ENCODE data around the gene VEGFB. TPM values are rescaled to one million over a fixed set of nuclear protein-coding genes. Genes with fewer than 3 reads are reported as not detected.

The VEGFB gene
- total RNA-seq, 1 experiment from 2014 or later, result 61.7 TPM

GRCh38 chr11:64284962-64285884 is 50.8 kb downstream of the VEGFB start, which contains the start of gene GPR137:
GPR137 (plus strand) TSS chr11:64285848; CDS start chr11:64286525, 677 bp downstream.
- DNase-seq, result peak; percentile 83 to 90
- Mint-ChIP-seq H3K4me1 (ENCODE audit: low read depth, unreplicated experiment) (peaks cover 14% of the 10 kb centered on the region), H3K9me3 (ENCODE audit: unreplicated experiment) (no peaks in the 10 kb centered on the region), H3K27me3 (ENCODE audit: insufficient read depth, unreplicated experiment) (no peaks in the 10 kb centered on the region), H3K27ac (ENCODE audit: unreplicated experiment) (peak within 1 kb of the TSS; percentile 91), H3K36me3 (ENCODE audit: insufficient read depth, unreplicated experiment) (peaks cover 17% of the 10 kb centered on the region), H3K4me3 (ENCODE audit: unreplicated experiment) (peak within 1 kb of the TSS; percentile 82)
- POLR2A ChIA-PET, result interaction anchor here (0.7 to 2.1 kb wide), 6 partner anchors 14 to 70 kb away, joined by 3 to 10 read pairs (median 4); partner anchors contain the start of genes PRDX5 and TRMT112
- TSS peak; percentile 92 for BruUV-seq (replicated peaks)
- Histone ChIP-seq H3K36me3 (ENCODE audit: control insufficient read depth, insufficient read depth, low read length) (no peaks in the 10 kb centered on the region; the same call in 1 of the 2 replicates), H3K4me1 (peaks cover 5% of the 10 kb centered on the region), H3K27me3 (replicated peaks; ENCODE audit: control insufficient read depth, insufficient read depth, low read length) (no peaks in the 10 kb centered on the region), H3K9me3 (no peaks in the 10 kb centered on the region), H3K4me3 (ENCODE audit: low read depth, low read length) (peak within 1 kb of the TSS; percentile 74)
- CTCF ChIA-PET, result interaction anchor here (0.7 to 2.8 kb wide), 6 partner anchors 15 to 409 kb away, joined by 4 to 15 read pairs (median 7); no protein-coding TSS in a partner anchor
- intact Hi-C loops (cut with micrococcal nuclease; ENCODE audit: unreplicated experiment), result loop anchor here (1.0 to 2.0 kb wide), 2 partner anchors 15 to 20 kb away; partner anchors contain the start of gene ESRRA
- TF ChIP-seq CTCF (IDR thresholded peaks at IDR 0.05; ENCODE audit: insufficient read depth in 1 of 2, low read depth in 1 of 2, low read length in 1 of 2, severe bottlenecking in 1 of 2, unreplicated experiment in 1 of 2), result no peak

GRCh38 chr11:64285885-64286800 is 51.8 kb downstream of the VEGFB start:
- intact Hi-C loops (cut with micrococcal nuclease; ENCODE audit: unreplicated experiment), result loop anchor here (2.0 kb wide), 1 partner anchor 19 kb away; the partner anchor contains the start of gene ESRRA
- Mint-ChIP-seq H3K27ac (ENCODE audit: unreplicated experiment) (peak overlapping the region; percentile 54), H3K36me3 (ENCODE audit: insufficient read depth, unreplicated experiment) (peaks cover 17% of the 10 kb centered on the region), H3K27me3 (ENCODE audit: insufficient read depth, unreplicated experiment) (peaks cover 5% of the 10 kb centered on the region), H3K9me3 (ENCODE audit: unreplicated experiment) (no peaks in the 10 kb centered on the region), H3K4me1 (ENCODE audit: low read depth, unreplicated experiment) (peaks cover 13% of the 10 kb centered on the region), H3K4me3 (ENCODE audit: unreplicated experiment) (peak overlapping the region; percentile 82)
- BruUV-seq (replicated peaks), result no TSS peak
- ChIA-PET CTCF (interaction anchor here (0.7 to 2.8 kb wide), 5 partner anchors 16 to 896 kb away, joined by 4 to 15 read pairs (median 8); no protein-coding TSS in a partner anchor), POLR2A (interaction anchor here (0.7 to 2.1 kb wide), 2 partner anchors 32 to 42 kb away, joined by 3 to 8 read pairs; partner anchors contain the start of genes PRDX5 and TRMT112)
- Histone ChIP-seq H3K36me3 (ENCODE audit: control insufficient read depth, insufficient read depth, low read length) (no peaks in the 10 kb centered on the region; the same call in 1 of the 2 replicates), H3K9me3 (no peaks in the 10 kb centered on the region), H3K4me3 (ENCODE audit: low read depth, low read length) (peak overlapping the region; percentile 74), H3K4me1 (peaks cover 5% of the 10 kb centered on the region), H3K27me3 (replicated peaks; ENCODE audit: control insufficient read depth, insufficient read depth, low read length) (no peaks in the 10 kb centered on the region)
- DNase-seq, result peak; percentile 41 to 49
- TF ChIP-seq CTCF (IDR thresholded peaks at IDR 0.05; ENCODE audit: insufficient read depth in 1 of 2, low read depth in 1 of 2, low read length in 1 of 2, severe bottlenecking in 1 of 2, unreplicated experiment in 1 of 2), result peak in 1 of 2 experiments; percentile 15
